NCI-H748 treated with DMSO at 0.1 percent for 48 hours (cell line): Measurements from ENCODE around the gene LEF1.

Source experiments
- DNase-seq: peaks from one replicate; lab custom pipeline; 2025; lab: John Stamatoyannopoulos, UW

The LEF1 gene

GRCh38 chr4:108110450-108110849 lies 58.3 kb downstream of the LEF1 start:
- no peak for DNase-seq

DNA sequence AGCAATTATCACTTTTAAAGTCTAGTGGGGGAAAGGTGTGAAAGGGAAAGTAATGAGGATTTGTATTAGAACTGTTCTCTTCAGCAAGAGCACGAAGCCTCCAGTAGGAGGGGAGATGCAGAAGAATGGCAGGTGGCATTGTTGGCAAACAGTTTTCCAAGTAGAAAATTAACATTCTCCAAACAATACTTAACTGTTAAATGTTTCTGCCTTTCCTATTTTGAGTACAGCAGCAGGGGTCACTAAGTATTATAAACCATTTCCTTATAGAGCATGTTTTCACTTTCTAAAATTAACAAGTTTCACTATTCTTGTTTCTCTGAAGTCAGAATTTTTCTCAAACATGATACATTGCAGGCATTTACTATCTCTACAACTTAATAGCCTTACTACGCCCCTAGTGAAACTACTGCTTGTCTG lies 58.7 kb downstream of the LEF1 start:
- no peak for DNase-seq

DNA sequence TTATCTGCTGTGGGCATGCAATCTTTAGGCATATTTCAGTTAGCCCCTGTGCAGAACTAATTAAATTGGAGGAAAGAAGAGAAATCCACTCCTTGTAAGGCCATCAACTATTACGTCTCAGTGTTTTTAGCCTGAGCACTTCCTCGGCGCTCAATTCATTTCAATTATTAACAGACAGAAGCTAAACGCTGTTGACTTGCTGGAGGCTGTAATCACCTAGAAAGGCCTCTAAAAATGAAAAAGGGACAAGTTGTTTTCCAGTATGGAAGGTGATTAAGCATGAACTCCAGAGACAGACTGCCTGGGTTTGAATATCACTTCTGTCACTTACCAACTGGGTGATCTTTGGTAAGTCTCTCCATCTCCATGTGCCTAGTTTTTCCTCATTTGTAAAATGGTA lies 59.6 kb downstream of the LEF1 start:
- DNase-seq = no peak

DNA sequence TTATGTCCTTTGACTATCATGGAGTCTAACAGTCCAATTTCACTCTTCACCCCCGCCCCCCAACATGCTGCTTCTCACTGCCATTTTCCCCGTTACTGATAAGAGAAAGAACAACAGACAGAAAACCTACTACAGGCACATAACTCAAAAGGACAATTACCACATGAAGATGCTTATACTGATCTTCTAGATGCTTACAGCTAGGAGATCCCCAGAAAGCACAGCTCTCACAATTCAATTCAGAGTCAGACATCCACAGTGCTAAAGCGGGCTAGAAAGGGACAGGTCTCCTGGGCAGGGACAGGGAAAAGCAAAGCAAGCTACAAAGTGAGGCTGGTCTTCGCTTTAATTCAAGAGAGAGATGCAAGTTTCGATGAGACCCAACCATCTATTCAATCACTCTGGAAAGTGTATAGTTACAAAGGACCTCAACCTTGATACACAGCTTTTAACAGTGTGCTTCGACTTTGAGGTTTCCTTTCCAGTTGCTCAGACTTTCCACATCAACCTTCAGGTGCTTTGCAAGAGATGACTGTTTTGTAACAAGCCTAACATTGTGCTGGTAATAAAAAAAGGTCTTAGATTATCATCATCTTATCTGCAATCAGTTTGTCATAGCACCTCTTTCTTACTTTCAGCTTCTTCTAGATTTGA lies 60.9 kb downstream of the LEF1 start:
- DNase-seq = no peak

DNA sequence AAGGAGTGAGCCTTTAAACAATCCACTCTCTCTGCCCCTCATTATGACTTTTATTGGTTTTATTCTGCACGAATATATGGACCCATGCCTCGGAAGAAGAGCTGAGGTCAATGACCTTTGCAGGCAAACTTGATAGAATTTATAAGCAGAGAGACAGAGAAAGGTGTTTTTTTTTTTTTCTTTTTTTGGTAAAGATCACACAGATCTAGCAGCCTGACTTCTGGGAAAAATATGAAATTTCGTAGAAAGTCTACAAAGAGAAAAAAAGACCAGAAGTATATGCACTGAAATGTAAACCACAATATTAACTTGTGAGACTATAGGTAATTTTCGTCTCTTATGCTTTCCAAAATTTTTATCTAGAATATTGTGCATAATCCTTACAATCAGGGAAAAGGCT lies 61.6 kb downstream of the LEF1 start:
- no peak for DNase-seq

DNA sequence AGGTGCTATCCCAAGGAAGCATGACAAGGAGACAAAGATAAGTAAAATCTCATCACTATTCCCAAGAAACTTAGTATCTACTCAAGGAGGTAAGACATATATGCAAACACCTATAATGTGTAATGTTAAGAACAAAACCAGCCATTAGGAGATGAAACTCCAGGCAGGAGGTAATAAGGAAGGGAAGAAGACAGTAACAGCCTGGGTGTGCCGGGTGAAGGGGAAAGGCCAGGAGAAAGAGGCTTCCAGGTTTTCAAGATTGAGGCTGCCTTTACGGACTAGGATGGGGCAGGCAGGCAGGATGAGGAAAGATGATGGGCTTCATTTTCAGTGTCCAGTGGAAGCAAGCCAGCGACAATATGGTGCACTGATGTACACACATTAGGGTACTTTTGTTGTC lies 62.5 kb downstream of the LEF1 start:
- no peak for DNase-seq

DNA sequence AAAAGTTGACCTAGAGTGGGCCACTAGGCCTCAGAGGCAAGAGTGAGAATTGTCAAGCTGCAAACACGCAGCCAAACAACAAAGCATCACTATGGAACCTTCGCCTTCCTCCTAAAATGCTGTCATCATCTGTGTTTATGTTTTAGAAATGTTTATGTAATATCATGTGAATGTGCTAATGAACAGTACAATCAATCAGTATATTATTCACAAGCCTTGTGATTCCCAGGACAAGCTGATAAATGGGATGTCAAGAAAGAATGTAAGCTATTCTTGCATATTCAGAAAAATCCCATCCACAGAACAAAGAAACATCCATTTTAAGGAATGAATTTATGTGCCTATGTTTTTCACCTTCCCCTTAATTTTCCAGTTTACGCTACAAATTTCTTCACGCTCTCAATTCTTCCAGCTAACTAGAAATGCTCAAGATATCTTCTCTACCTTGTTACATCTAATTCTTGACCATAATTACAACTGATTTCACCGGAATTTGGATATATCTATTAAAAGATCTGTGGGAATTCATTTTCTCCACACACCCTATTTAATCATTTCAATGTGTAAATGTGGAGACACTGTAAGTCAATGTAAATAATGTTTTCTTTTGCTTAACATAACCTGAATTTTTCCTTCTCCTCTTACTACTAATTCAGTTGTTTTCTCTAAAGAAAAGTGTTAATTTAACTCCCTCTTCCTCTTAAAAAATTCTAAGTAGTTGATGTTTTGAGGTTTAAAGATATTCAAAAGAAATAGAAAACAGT lies 65.5 kb downstream of the LEF1 start:
- DNase-seq = no peak

GRCh38 chr4:108100827-108101226 lies 67.9 kb downstream of the LEF1 start:
- DNase-seq = no peak

GRCh38 chr4:108099838-108100237 lies 68.9 kb downstream of the LEF1 start:
- no peak for DNase-seq

GRCh38 chr4:108097990-108098553 lies 70.7 kb downstream of the LEF1 start:
- DNase-seq = no peak

- DNase-seq = no peak
These were observed 73.7 kb downstream of the LEF1 start for GRCh38 chr4:108094923-108095482.

- no peak for DNase-seq
These were observed 74.6 kb downstream of the LEF1 start for GRCh38 chr4:108094131-108094530.

DNA sequence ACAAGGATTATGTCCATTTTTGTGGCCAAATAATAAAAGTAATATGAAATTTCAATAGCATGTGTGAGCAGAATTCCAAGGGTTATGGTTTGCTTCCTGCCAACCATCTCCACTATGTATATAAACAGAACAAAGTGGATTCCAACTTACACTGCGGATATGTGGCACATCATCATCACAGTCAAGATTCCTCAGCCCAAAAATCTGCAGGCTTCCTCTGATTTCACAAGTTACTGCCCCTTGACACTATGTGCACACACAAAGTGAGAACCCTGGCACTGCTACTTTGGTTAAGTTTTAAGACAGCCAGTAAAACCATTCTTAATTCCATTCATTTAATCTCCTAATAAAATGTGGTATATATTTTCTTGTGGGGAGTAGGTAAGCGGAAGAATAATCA lies 76.4 kb downstream of the LEF1 start:
- no peak for DNase-seq

- no peak for DNase-seq
These were observed 81.3 kb downstream of the LEF1 start for GRCh38 chr4:108087293-108087967.

DNA sequence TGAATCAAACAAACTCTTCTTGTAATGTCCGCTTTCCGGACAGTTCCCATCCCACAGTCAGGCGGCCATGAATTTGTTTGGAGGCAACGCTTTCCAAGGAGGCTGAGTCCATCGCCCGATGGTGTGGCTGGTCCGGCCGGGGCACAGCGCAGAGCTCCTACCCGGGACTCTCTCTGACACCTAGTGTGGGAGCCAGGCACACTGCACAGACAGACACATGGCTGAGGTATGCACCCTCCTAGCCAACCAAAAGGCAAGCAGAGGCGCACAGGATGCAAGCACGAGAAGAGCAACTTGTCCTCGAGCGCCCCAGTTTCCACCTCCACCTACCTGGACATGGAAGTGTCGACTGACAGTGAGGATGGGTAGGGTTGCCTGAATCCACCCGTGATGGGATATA lies 87.5 kb downstream of the LEF1 start:
- no peak for DNase-seq

DNA sequence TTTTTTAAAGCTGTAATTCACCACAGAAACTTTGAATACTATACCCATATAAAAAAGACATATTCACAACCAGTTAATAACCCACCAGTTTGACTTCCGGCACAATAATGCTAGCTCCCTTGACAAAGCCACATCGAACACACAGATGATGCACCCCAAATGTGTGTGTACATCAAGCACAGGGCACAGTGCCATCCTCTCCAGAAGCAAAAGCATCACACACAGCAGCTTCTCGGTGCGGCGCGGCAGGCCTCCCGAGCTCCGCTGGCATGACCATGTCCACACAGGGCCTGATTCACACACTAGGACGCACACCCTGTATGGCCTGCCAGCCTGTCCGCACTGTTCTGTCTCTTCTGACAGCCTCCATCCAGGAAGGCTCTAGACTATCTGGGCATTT lies 88.0 kb downstream of the LEF1 start:
- no peak for DNase-seq

GRCh38 chr4:108078024-108078733 lies 90.6 kb downstream of the LEF1 start:
- no peak for DNase-seq

- DNase-seq = peak; percentile 86
These were observed 96.4 kb downstream of the LEF1 start for GRCh38 chr4:108072300-108072699.

- no peak for DNase-seq
These were observed 98.0 kb downstream of the LEF1 start for GRCh38 chr4:108070775-108071174.

GRCh38 chr4:108068442-108068841 lies 100.3 kb downstream of the LEF1 start:
- DNase-seq = no peak

- no peak for DNase-seq
These were observed 107.9 kb downstream of the LEF1 start for GRCh38 chr4:108060686-108061321.
